CMK (cell line): ENCODE data around the gene C1orf210.

Experiments
- DNase-seq: peaks from one replicate; pipeline ENCODE4 v3.0.0-alpha.2; 2010; ENCODE audit warnings: low read depth

C1orf210 gene

DNA sequence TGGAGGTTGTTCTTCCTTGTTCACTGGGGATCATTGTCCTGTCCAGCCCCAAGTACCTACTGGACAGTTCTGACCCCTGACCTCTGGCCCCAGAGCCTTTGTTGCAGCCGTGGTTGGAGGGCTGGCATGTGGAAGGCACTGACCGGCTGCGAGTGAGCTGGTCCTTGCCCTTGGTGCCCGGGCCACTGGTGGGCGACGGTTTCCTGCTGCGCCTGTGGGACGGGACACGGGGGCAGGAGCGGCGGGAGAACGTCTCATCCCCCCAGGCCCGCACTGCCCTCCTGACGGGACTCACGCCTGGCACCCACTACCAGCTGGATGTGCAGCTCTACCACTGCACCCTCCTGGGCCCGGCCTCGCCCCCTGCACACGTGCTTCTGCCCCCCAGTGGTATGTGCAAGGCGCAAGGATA, 26.8 kb upstream of the C1orf210 start:
- no peak for DNase-seq

DNA sequence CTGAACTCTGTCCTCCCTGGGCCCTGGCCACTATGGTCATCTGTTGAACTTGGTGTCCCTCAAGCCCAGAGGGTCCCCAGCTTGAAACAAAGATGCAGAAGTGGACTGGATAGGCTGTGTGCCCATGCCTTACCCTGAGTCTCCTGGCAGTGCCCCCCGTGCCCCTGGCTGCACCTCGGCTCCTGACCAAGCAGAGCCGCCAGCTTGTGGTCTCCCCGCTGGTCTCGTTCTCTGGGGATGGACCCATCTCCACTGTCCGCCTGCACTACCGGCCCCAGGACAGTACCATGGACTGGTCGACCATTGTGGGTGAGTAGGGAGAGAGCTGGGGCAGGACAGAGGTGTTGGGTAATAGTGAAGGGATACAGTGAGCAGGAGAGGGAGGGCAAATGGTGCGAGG, 26.1 kb upstream of the C1orf210 start:
- no peak for DNase-seq

DNA sequence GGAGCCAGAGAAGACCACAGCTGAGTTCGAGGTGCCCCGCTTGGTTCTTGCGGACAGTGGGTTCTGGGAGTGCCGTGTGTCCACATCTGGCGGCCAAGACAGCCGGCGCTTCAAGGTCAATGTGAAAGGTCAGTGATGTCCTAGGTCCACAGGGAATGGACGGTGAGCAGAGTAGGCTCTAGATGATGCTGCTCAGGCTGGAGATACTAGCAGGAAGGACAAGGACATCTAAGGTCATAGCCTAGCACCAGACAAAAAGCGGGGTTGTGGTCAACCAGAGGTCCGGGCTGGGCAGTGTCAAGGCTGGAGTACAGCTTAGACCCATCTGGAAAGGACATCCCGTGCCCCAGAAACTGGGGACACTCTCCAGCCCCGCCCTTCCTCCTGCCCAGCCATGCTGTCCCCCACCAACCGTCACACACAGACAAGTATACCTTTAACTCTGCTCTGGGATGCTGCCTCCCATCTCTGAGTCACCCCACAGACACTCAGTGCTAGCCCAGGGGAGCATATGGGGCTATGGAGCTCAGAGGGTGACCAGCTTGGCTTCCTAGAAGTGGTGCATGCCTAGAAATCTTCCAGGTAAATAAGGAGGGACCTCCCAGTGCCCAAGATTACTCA, 24.1 kb upstream of the C1orf210 start:
- DNase-seq, result no peak

DNA sequence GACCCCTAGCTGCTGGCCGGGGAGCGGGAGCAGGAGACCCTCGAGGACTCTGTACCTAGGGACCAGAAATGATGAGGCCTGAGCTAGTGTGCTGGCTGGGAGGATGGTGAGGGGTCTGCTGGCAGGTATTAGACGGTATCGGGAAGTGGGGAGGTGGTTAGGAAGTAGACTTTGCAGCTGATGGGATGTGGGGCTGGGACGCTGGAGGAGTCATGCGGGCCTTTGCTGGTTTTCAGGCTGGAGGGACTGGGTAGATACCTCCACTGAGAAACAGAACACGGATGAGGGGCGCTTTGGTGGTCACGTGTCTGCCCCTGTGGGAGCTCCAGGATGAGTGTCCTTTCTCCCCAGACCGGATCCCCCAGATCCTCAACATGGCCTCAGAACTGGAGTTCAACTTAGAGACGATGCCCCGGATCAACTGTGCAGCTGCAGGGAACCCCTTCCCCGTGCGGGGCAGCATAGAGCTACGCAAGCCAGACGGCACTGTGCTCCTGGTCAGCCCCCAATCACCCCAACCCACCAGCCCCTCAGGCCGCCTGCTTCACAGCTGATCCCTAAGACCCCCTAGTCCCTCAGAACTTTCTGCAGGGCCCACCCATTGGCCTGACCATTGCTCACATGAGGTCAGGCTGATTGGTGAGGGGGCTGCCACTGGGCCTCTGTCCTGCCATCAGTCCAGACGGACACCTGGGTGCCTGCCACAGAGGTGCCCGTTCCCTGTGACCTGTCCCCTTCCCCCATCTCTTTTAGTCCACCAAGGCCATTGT, 23.4 kb upstream of the C1orf210 start:
- no peak for DNase-seq

DNA sequence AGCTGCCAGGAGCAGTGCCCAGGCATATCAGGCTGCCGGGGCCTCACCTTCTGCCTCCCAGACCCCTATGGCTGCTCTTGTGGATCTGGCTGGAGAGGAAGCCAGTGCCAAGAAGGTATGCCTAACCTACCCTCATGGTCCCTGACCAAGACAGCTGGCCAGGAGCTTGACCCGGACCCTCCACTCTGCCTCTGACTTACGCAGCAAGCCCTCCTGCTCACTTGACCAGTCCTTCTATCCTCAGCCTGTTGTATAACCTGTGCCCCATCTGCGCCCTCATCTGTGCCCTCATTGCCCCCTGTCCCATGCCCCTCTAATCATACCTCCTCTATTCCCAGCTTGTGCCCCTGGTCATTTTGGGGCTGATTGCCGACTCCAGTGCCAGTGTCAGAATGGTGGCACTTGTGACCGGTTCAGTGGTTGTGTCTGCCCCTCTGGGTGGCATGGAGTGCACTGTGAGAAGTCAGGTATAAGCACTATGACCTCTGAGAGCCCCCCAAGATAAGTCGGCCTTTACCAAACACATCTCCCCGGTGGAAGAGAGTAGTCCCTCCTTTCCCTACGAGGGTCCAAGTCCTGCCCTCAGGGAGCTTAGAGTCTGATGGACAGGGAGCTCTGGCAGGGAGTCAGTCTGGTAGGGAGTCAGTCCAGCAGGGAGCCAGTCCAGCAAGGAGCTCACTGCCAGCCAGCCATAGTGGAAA, 22.2 kb upstream of the C1orf210 start:
- no peak for DNase-seq

DNA sequence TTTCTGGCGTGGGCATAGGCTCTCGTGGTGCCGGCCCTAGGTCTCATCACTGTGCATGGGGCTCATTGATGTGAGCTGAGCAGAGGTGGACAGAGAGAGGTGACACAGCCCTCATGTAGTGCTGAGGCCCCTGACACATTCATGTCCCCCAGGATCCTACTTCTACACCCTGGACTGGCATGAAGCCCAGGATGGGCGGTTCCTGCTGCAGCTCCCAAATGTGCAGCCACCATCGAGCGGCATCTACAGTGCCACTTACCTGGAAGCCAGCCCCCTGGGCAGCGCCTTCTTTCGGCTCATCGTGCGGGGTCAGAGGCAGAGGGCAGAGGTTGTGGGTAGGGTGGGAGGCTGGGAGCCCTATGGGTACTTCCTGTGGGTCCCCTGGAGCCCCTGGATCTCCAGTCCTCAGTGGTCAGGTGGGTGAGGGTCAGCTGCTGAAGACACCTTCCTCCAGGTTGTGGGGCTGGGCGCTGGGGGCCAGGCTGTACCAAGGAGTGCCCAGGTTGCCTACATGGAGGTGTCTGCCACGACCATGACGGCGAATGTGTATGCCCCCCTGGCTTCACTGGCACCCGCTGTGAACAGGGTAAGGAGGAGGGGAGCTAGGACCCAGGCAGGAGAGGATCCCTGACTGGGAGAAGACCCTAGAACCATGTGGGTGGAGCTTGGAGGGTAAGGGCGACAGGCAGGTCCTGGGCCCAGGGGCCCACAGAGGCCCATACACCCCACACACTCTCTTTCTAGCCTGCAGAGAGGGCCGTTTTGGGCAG, 21.5 kb upstream of the C1orf210 start:
- DNase-seq, result no peak

DNA sequence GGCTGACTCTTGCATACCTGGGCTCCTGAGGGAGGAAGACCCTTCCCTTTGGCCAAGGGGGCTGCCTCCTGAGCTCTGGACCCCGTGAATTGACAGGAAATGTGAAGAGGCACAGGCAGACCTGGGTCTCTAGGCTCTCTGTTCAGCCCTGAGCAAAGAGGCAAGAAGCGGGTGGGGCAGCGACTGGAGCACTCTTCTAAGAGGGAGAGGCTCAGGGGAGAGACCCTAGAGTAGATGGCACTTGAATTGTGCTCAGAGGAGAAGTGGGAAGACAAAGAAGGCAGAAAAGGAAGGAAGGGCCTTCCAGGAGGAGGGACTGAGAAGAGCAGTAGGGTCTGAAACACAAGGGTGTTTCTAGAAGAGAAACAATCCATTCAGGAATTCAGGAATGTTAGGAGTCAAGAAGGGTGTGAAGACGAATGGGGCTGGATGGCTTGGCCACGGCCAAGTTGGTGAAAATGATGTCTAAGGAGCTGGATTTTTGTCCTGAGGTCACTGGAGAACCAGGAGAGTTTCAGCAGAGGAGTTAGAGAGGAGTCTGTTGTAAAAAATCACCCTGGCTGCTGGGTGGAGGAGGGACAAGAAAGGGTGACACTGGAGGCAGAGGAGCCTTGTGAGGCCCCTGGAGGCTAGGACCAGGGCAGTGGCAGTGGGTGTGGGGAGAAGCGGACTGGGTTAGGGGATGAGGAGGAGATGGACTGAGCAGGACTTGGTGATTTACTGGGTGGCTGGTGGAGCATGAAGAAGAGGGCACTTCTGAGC, 20.7 kb upstream of the C1orf210 start:
- no peak for DNase-seq

DNA sequence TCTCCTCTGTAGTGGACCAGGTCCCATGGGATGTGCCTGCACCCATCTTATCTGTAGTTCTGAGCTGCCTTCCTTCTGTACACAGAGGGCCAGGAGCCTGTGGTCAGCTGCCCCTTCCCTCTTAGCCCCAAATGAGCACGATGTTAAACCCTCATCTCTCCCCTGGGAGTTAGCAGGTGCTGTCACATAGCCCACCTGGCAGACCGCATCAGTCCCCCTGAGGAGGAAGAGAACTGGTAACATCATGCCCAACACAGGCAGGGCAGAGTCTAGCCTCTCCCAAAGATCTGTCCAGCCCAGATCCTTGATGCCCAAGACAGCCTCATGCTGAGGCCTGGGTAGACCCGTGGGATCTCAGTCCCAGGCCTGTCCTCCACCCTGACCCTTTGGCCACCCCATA, 20.1 kb upstream of the C1orf210 start:
- no peak for DNase-seq

DNA sequence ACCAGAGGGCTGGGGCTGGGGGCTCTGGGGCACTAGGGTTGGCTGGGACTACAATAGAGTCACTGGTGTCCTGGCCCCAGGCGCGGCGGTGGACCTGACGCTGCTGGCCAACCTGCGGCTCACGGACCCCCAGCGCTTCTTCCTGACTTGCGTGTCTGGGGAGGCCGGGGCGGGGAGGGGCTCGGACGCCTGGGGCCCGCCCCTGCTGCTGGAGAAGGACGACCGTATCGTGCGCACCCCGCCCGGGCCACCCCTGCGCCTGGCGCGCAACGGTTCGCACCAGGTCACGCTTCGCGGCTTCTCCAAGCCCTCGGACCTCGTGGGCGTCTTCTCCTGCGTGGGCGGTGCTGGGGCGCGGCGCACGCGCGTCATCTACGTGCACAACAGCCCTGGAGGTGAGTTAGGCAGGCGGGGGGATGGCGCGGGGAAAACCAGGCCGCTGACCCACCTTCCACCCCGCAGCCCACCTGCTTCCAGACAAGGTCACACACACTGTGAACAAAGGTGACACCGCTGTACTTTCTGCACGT, 19.5 kb upstream of the C1orf210 start:
- no peak for DNase-seq

DNA sequence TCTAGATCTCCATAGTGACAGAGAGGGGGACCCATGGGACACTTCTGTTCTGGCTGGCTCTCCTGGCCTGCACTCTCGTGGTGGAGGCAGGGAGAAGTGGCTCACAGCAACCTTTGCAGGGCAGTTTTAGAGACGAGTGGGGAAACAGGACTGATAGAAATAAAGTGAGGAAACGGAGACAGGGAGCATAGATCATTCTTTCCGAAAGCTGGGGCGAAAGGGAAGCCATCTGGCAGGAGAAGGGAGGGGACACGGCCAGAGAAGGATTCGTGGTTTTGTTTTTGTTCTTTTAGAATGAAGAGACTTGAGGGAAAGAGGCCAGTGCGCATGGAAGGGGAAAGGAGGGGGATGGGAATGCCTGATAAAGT, 18.9 kb upstream of the C1orf210 start:
- no peak for DNase-seq

DNA sequence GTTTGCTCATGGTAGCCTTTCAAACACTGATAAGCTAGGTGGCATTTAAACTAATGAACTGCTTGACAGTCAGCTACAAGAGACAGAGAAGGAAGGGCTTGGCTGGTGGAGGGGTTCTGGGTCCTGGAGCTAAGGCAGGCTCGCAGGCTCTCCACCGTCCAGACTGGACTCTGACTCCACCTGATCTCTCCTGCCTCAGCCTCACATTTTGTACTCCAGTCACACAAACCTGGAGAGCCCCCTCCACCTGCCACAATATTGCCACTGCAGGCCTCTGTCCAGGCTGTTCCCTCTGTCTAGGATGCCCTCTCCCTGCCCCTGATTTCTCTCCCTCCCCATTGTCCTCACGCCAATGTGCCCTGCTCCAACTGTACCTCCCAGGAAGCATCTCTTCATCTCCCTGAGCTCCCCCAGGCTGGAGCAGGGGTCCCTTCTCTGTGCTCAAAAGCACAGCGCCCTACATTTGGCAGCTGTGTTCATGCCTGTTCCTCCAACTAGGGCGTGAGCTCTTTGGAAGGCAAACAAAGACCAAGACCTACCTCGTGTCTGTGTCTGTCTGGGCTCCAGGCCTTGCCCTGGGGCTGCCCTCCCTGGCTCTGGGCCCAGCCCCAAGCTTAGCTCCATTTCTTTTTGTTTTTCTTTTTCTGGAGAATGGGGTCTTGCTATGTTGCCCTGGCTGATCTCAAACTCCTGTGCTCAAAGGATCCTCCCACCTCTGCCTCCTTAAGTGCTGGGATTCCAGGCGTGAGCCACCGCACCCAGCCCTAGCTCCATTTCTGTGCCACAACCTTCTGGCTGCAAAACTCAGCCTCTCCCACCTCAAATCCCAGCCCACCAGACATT, 18.3 kb upstream of the C1orf210 start:
- no peak for DNase-seq

DNA sequence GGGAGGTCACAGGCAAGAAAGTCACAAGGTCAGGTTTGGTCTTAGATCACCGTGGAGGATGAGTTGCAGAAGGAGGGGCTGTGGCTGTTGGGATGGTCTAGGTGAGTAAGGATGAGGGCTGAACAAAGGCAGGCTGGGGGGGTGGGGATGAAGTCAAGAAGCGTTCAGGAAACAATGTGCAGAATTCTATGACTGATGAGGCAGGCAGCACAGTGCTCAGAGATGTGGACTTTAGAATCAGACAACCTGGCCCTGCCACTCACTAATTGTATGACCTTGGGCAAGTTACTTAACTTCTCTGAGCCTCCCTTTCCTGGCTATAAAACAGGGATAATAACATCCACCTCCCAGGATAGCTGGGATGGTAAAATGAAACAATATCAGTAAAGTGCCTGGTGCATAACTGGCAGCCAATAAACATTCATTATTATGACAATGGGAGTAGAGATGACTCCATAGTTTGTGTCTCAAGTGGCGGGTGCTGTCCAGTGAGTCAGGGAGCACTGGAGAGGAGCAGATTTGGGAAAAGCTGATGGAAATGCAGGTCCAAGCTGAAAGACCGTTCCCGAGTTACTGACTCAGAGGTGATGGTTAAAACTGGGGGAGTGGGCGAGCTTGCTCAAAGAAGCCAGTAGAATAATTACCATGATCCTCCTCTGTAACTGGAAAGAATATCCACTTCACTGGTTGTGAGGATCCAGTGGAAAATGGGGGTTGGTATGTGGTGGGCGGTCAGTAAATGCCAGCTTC, 17.5 kb upstream of the C1orf210 start:
- no peak for DNase-seq

DNA sequence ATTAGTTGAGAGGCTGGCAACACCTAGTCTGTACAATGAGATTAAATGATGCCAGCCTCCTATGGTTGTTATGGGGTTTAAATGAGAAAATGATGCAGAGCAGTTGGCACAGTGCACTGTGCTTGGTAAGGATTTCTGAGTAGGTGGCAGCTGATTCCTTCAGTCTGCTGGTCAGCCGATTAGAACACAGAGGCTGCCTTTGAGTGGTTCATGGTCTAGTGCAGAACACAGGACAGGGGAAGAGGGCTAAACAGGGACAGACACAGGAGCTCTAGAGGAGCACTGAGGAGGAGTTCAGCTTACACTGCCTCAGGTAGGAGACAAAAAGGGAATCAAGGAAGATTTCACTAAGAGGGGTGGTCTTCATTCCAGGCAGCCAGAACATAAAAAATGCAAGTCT, 16.8 kb upstream of the C1orf210 start:
- DNase-seq, result no peak

DNA sequence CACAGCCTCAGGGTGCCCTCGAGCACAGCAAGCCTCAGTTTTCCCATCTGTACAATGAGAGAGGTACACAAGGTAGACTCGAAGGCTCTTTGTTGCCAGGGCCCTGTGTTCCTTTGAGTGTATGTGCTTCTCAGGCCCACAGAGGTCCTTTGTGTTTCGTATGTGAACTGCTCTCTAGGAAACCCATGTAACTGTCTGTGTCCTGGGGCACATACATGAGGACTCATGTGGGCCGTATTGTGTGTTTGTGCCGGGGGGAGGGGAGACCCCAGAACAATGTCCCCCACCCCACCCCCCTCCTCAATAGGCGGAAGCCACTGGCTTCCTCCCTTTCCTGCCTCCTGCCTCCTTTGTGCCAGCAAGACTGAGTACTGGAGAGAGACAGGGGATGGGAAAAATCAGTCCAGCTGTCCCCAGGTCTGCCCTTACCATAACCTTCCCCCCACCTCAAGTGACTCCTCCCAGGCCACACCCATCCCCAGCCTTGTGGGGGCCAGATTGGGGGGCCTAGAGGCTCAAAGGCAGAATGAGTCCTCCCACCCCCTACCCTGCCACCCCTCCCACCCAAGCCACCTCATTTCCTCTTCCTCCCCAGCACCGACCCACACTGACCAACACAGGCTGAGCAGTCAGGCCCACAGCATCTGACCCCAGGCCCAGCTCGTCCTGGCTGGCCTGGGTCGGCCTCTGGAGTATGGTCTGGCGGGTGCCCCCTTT, 15.2 kb upstream of the C1orf210 start, which contains the start of gene TIE1:
Gene TIE1 (plus strand): TSS at position 605 of the 717 bp plus-strand sequence. CDS start 90 bp downstream, at position 695.
- peak; percentile 75 for DNase-seq

DNA sequence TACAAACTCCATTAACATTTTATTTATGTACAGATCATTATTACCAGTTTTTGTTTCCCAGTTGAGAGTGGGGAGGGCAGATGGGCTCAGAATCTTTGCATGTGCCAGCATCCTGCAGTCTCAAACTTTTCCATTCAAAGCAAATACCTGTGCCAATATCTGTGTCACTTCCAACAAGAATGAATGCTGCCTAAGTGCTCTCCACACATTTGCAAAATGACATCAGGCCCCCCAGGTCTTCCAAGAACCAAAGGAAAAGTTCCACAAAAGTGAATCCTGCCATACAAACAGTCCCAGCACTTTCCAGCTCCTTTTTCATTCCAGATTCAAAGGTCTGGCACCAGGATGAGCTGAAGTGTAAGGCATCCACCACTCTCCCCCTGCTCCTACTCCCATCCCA, 13.7 kb upstream of the C1orf210 start:
- no peak for DNase-seq

DNA sequence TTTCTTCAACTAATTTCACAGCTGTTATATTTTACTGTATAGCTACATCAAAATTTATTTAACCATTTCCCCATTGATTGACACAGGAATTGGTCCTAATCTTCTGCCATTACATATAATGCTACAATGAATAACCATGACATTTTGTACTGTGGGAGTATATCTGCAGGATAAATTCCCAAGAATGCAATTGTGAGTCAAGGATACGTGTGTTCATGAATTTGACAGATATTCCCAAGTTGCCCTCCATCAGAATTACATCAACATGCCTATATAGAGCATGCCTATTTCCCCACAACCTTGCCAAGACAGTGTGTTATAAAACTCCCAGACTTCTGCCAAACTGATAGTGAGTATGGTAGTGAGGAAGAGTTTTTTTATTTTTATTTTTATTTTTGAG, 12.7 kb upstream of the C1orf210 start:
- no peak for DNase-seq

DNA sequence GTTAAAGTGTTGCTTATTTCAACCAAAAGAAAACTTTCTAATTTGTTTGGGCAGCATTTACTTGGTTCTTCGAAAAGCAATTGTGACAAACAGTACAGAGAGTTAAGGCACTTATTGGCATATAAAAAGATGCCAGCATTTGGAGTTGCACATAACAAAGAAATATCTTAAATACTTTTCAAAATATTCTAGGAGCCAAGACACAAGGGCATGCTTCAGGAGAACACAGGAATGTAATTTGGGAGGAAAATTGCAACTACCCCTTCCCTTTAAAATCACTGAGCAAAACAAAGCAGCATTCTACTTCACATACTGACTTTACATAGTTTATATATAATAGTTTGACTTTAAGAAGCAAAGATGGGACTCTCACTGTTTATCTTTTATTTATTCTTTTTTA, 10.8 kb upstream of the C1orf210 start:
- no peak for DNase-seq

DNA sequence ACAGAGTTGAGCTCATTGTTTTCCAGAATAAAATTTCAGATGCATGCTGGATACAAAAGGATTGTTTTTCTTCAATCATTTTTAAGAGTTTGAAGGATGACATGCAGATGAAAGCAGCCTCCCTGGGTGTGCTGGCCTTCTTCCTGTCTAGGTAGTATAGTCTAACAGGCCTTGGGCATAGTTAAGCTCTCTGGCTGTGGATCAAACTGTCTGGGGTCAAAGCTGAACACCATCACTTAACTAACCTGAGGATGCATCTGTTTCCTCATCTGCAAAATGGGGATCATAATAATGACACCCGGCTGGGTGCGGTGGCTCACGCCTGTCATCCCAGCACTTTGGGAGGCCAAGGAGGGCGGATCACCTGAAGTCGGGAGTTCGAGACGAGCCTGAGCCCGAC, 9.4 kb upstream of the C1orf210 start:
- DNase-seq, result no peak
